GM21825 (cell line): ENCODE results near the gene MTARC1.
A peak's percentile ranks its signal among the peaks of the same experiment; 100 is the strongest.

Source experiments
- ATAC-seq: cut with Tn5 transposase; IDR thresholded peaks from one replicate; pipeline ENCODE4 v1.9.1; 2021; ENCODE audit warnings: mild to moderate bottlenecking, moderate library complexity; ENCODE audit not compliant: unreplicated experiment

Gene MTARC1

GRCh38 chr1:220769205-220769604 lies 17.5 kb upstream of the MTARC1 start:
- ATAC-seq: no peak

GRCh38 chr1:220770245-220770913 lies 16.3 kb upstream of the MTARC1 start:
- peak; percentile 75 for ATAC-seq

GRCh38 chr1:220772846-220773245 lies 13.9 kb upstream of the MTARC1 start:
- no peak for ATAC-seq

- no peak for ATAC-seq
Measured at GRCh38 chr1:220775240-220775853, 11.4 kb upstream of the MTARC1 start.

GRCh38 chr1:220776254-220776653 lies 10.5 kb upstream of the MTARC1 start:
- ATAC-seq: no peak

- ATAC-seq: peak; percentile 81
Measured at GRCh38 chr1:220776720-220777326, 9.9 kb upstream of the MTARC1 start.

- ATAC-seq: no peak
Measured at GRCh38 chr1:220783453-220783852, 3.3 kb upstream of the MTARC1 start.

GRCh38 chr1:220784751-220785150 lies 2.0 kb upstream of the MTARC1 start:
- no peak for ATAC-seq

GRCh38 chr1:220785166-220786056 lies 1.3 kb upstream of the MTARC1 start:
- ATAC-seq: no peak

- peak; percentile 22 for ATAC-seq
Measured at GRCh38 chr1:220786057-220786336, 716 bp upstream of the MTARC1 start.

GRCh38 chr1:220787069-220787619 lies 431 bp downstream of the MTARC1 start:
- peak; percentile 34 for ATAC-seq

- no peak for ATAC-seq
Measured at GRCh38 chr1:220788900-220789299, 2.2 kb downstream of the MTARC1 start.

GRCh38 chr1:220789532-220790147 lies 2.9 kb downstream of the MTARC1 start:
- no peak for ATAC-seq

- ATAC-seq: no peak
Measured at GRCh38 chr1:220791285-220791684, 4.6 kb downstream of the MTARC1 start.

GRCh38 chr1:220791956-220792355 lies 5.2 kb downstream of the MTARC1 start:
- ATAC-seq: no peak

- no peak for ATAC-seq
Measured at GRCh38 chr1:220796530-220796929, 9.8 kb downstream of the MTARC1 start.

- no peak for ATAC-seq
Measured at GRCh38 chr1:220797044-220797443, 10.3 kb downstream of the MTARC1 start.

- ATAC-seq: no peak
Measured at GRCh38 chr1:220797553-220797952, 10.8 kb downstream of the MTARC1 start.

- ATAC-seq: no peak
Measured at GRCh38 chr1:220798338-220798737, 11.6 kb downstream of the MTARC1 start.

GRCh38 chr1:220800262-220800661 lies 13.5 kb downstream of the MTARC1 start:
- no peak for ATAC-seq
